Right lobe of liver (tissue), 6 donors: Measurements from ENCODE around the gene SLC38A8. TPM values are rescaled to one million over a fixed set of nuclear protein-coding genes. Genes with fewer than 3 reads are reported as not detected.

Experiments used
- ATAC-seq, 4 donors: fragments of 200-7000 bp; cut with Tn5 transposase; one replicate each; pipeline ENCODE4 v1.9.1; 2020; ENCODE audit warnings: mild to moderate bottlenecking in 4 of 4, moderate library complexity in 4 of 4
- DNase-seq, 3 donors: peaks; one replicate each; pipeline ENCODE4 v3.0.0-alpha.2; 2020
- H3K27ac ChIP-seq, 3 donors: fragments of 200-600 bp; one replicate each; pipeline ENCODE4 v1.8.0; 2022
- H3K27me3 ChIP-seq, 2 donors: fragments of 200-600 bp; one replicate each; pipeline ENCODE4 v1.8.0; 2022
- H3K36me3 ChIP-seq, 4 donors: fragments of 200-600 bp; sonication (generic) in 1 of 4; one replicate each; pipeline versions ENCODE4 v1.5.1 to v1.8.0; 2017 to 2022; ENCODE audit warnings: control low read depth in 1 of 4
- H3K4me1 ChIP-seq, 4 donors: fragments of 200-600 bp; sonication (generic) in 1 of 4; one replicate each; pipeline versions ENCODE4 v1.5.1 to v1.8.0; 2017 to 2022; ENCODE audit warnings: control low read depth in 1 of 4
- H3K4me3 ChIP-seq, 3 donors: fragments of 200-600 bp; one replicate each; pipeline ENCODE4 v1.8.0; 2022
- H3K9me3 ChIP-seq, 4 donors: fragments of 200-600 bp; sonication (generic) in 1 of 4; one replicate each; pipeline versions ENCODE4 v1.5.1 to v1.8.0; 2017 to 2022; ENCODE audit warnings: control low read depth in 1 of 4
- CTCF ChIP-seq, 4 donors: fragments of 200-600 bp in 3 of 4; fragments of 450-650 bp in 1 of 4; IDR thresholded peaks; one replicate each; pipeline versions ENCODE4 v1.5.1 to v1.8.0; 2016 to 2022; ENCODE audit warnings: antibody characterized with exemption in 4 of 4, mild to moderate bottlenecking in 2 of 4
- POLR2A ChIP-seq: fragments of 450-650 bp; IDR thresholded peaks from one replicate; pipeline ENCODE4 v1.6.1; 2017; ENCODE audit warnings: antibody characterized with exemption, mild to moderate bottlenecking
- WGBS: methylation state at CpG from one replicate; pipeline ENCODE4 v1.1.6; 2018; ENCODE audit warnings: low coverage, low lambda C conversion rate; ENCODE audit not compliant: insufficient coverage; ENCODE audit errors: missing lambda C conversion rate; 5-methylcytosine and 5-hydroxymethylcytosine counted together
- intact Hi-C, 2 donors: fragments of 100-400 bp; cut with DNase I; formaldehyde crosslinking; loops; one replicate each; pipeline versions ENCODE4 v1.11.2 to v1.14.1; 2022
- total RNA-seq, 6 experiments: library from RNA; depleted of rRNA in 2 of 6; stranded (reverse); fragments of >200 nt in 2 of 6; fragmentation: NEBNext Ultra II Directional in 3 of 6; extraction: Animal tissue kit (Norgen Biotek cat#: 25700) in 3 of 6; gene quantifications; one replicate each; pipeline versions ENCODE4 v1.1.0 to v1.2.4, GENCODE V29; 2016 to 2023
- donor health status: DM: no; HTN: yes; CAD: no.
- donor health status: DM: no; HTN: no; CAD: no.
- donor health status: DM: no; HTN: no; CAD: no.
- donor health status: DM: no; HTN: yes; CAD: no.
- donor health status: DM: no; HTN: yes; CAD: no.

SLC38A8 gene
- total RNA-seq, 6 experiments from 2014 or later = not detected

GRCh38 chr16:84033251-84034195 lies 9.1 kb downstream of the SLC38A8 start:
- intact Hi-C loops = no loop called here
- ATAC-seq (no peak), DNase-seq (no peak)
- WGBS = 60% methylated on average over 7 of the region's 25 CpGs
- Histone ChIP-seq H3K4me1 (no peaks in the 10 kb centered on the region), H3K36me3 (no peaks in the 10 kb centered on the region), H3K9me3 (no peaks in the 10 kb centered on the region), H3K27me3 (no peaks in the 10 kb centered on the region), H3K4me3 (no peak overlapping the region), H3K27ac (no peak overlapping the region)
- TF ChIP-seq POLR2A (no peak), CTCF (IDR thresholded peaks at IDR 0.05) (no peak)

- intact Hi-C loops = no loop called here
These were observed 10.0 kb downstream of the SLC38A8 start for GRCh38 chr16:84032458-84033178.

GRCh38 chr16:84031556-84031955 lies 11.0 kb downstream of the SLC38A8 start:
- Histone ChIP-seq H3K36me3 (no peaks in the 10 kb centered on the region), H3K4me1 (no peaks in the 10 kb centered on the region), H3K9me3 (no peaks in the 10 kb centered on the region), H3K4me3 (no peak overlapping the region), H3K27ac (no peak overlapping the region), H3K27me3 (no peaks in the 10 kb centered on the region)
- TF ChIP-seq CTCF (IDR thresholded peaks at IDR 0.05) (no peak), POLR2A (no peak)
- 94% methylated on average over 12 of the region's 17 CpGs for WGBS
- intact Hi-C loops = no loop called here
- DNase-seq (no peak), ATAC-seq (no peak)

More at GRCh38 chr16:84032458-84033178, 10.0 kb downstream of the SLC38A8 start:
- Histone ChIP-seq H3K9me3 (no peaks in the 10 kb centered on the region), H3K4me3 (no peak overlapping the region), H3K36me3 (no peaks in the 10 kb centered on the region), H3K27ac (no peak overlapping the region), H3K27me3 (no peaks in the 10 kb centered on the region), H3K4me1 (no peaks in the 10 kb centered on the region)
- ATAC-seq (no peak), DNase-seq (no peak)
- TF ChIP-seq CTCF (IDR thresholded peaks at IDR 0.05) = no peak
- 70% methylated on average over 7 of the region's 15 CpGs for WGBS

- no peak for ATAC-seq
- no peak for DNase-seq
- Histone ChIP-seq H3K9me3 (no peaks in the 10 kb centered on the region), H3K36me3 (no peaks in the 10 kb centered on the region), H3K4me1 (no peaks in the 10 kb centered on the region), H3K4me3 (no peak overlapping the region), H3K27me3 (no peaks in the 10 kb centered on the region), H3K27ac (no peak overlapping the region)
- TF ChIP-seq POLR2A = no peak
- TF ChIP-seq CTCF (IDR thresholded peaks at IDR 0.05) = no peak
- intact Hi-C loops = no loop called here
- 41% methylated on average over 11 of the region's 14 CpGs for WGBS
These were observed 13.1 kb downstream of the SLC38A8 start for GRCh38 chr16:84029297-84030047.
